K562 (cell line): ENCODE measurements around the gene UBA1. TPM values are rescaled to one million over a fixed set of nuclear protein-coding genes. Genes with fewer than 3 reads are reported as not detected.

Source experiments
- ATAC-seq: fragments of 200-7000 bp; cut with Tn5 transposase; 3 replicates; pipeline ENCODE4 v1.9.1; 2020; ENCODE audit warnings: moderate library complexity
- BruUV-seq: library from RNA; stranded (reverse); fragments of 400-500 nt; replicated peaks from 2 replicates; lab custom pipeline; 2021; lab: Mats Ljungman, UMichigan
- CTCF ChIA-PET: fragments of 300-600 bp; formaldehyde crosslinking; extraction: SDS; loops from one replicate; lab custom pipeline; 2021; ENCODE audit warnings: low intra/inter-chr PET ratio; lab: Yijun Ruan, JAX
- POLR2A ChIA-PET: fragments of 300-600, 350-650 bp; sonication (Branson Sonifier 250); formaldehyde crosslinking; extraction: SDS; loops from one replicate; lab custom pipeline; 2021; ENCODE audit warnings: antibody characterized with exemption, inconsistent platforms; lab: Yijun Ruan, JAX
- DNase-seq, 4 experiments: peaks; one replicate each; pipeline versions ENCODE4 v3.0.0 to v3.0.0-alpha.2; 2011 to 2018; ENCODE audit warnings: low spot score in 3 of 4, mixed read lengths in 3 of 4; ENCODE audit errors: extremely low read depth in 1 of 4
- FAIRE-seq: peaks from 2 replicates; lab custom pipeline; 2011; peaks lifted over from hg19 to GRCh38; lab: Jason Lieb, UNC
- H2AFZ ChIP-seq: 2 replicates; pipeline ENCODE4 v1.6.0; 2011; ENCODE audit warnings: low read depth, low read length, control low read depth, inconsistent platforms
- H3K27ac ChIP-seq: fragments of 200-600 bp; 3 replicates; pipeline ENCODE4 v1.8.0; 2011; ENCODE audit warnings: low read depth, mild to moderate bottlenecking, control low read depth, inconsistent platforms, low read length, moderate library complexity, mixed read lengths; ENCODE audit errors: extremely low read depth
- H3K27me3 ChIP-seq, 2 experiments: fragments of 300-600 bp in 1 of 2; 2 replicates in 1 of 2; 3 replicates in 1 of 2; pipeline versions ENCODE4 v1.6.0 to v1.8.0; 2011; ENCODE audit warnings: inconsistent platforms in 2 of 2, low read length in 2 of 2, mild to moderate bottlenecking in 1 of 2, mixed read lengths in 1 of 2, moderate library complexity in 1 of 2; ENCODE audit not compliant: control insufficient read depth in 2 of 2, insufficient read depth in 2 of 2
- H3K36me3 ChIP-seq: fragments of 300-600 bp; 3 replicates; pipeline ENCODE4 v1.8.0; 2011; ENCODE audit warnings: mild to moderate bottlenecking, low read length, inconsistent platforms; ENCODE audit not compliant: control insufficient read depth, insufficient read depth
- H3K4me1 ChIP-seq, 2 experiments: fragments of 200-600 bp in 1 of 2; replicated peaks in 1 of 2; 2 replicates in 1 of 2; 3 replicates in 1 of 2; pipeline versions ENCODE4 v1.5.1 to v1.8.0; 2011; ENCODE audit warnings: inconsistent platforms in 2 of 2, low read length in 2 of 2, mild to moderate bottlenecking in 1 of 2, mixed read lengths in 1 of 2, moderate library complexity in 1 of 2; ENCODE audit not compliant: control insufficient read depth in 2 of 2, insufficient read depth in 2 of 2
- H3K4me2 ChIP-seq: 2 replicates; pipeline ENCODE4 v1.6.1; 2011; ENCODE audit warnings: low read length, control low read depth, inconsistent platforms, mixed read lengths; ENCODE audit not compliant: insufficient read depth
- H3K4me3 ChIP-seq: fragments of 200-600 bp; sonication (generic), shearing (Covaris generic); 2 replicates; pipeline ENCODE4 v1.5.1; 2016; ENCODE audit warnings: control low read depth, inconsistent platforms
- H3K79me2 ChIP-seq: fragments of 200-600 bp; 3 replicates; pipeline ENCODE4 v1.8.0; 2011; ENCODE audit warnings: low read length, inconsistent platforms; ENCODE audit not compliant: control insufficient read depth, insufficient read depth
- H3K9ac ChIP-seq, 2 experiments: 2 replicates each; pipeline versions ENCODE4 v1.6.0 to v1.6.1; 2011; ENCODE audit warnings: low read depth in 2 of 2, low read length in 2 of 2, control low read depth in 1 of 2, inconsistent platforms in 1 of 2, mild to moderate bottlenecking in 1 of 2, mixed read lengths in 1 of 2; ENCODE audit not compliant: insufficient read depth in 1 of 2
- H3K9me1 ChIP-seq: one replicate; pipeline ENCODE4 v1.6.0; 2011; ENCODE audit warnings: inconsistent platforms, mild to moderate bottlenecking, low read length, moderate library complexity; ENCODE audit not compliant: control insufficient read depth, insufficient read depth
- H3K9me3 ChIP-seq: replicated peaks from 2 replicates; pipeline ENCODE4 v1.5.1; 2011; ENCODE audit warnings: low read depth, low read length, inconsistent platforms; ENCODE audit not compliant: control insufficient read depth, insufficient read depth
- H4K20me1 ChIP-seq: replicated peaks from 2 replicates; pipeline ENCODE4 v1.6.1; 2011; ENCODE audit warnings: low read length, inconsistent platforms, mixed read lengths; ENCODE audit not compliant: control insufficient read depth, insufficient read depth
- BCL6 ChIP-seq: fragments of 250-450 bp; sonication (Bioruptor Pico); IDR thresholded peaks from 2 replicates; pipeline ENCODE4 v1.4.0; 2020
- CCAR2 ChIP-seq: fragments of 200-400 bp; formaldehyde crosslinking; IDR thresholded peaks from 2 replicates; pipeline ENCODE4 v1.6.1; 2017; ENCODE audit warnings: mild to moderate bottlenecking, low read depth, low read length
- CEBPG ChIP-seq, 3 experiments: fragments of 200-800 bp in 1 of 3; sonication (Bioruptor generic) in 1 of 3; sonication (generic) in 1 of 3; formaldehyde crosslinking in 1 of 3; IDR thresholded peaks in 2 of 3; conservative IDR thresholded peaks in 1 of 3; 2 replicates each; pipeline versions ENCODE4 v1.6.1 to v1.8.0; 2016 to 2022; ENCODE audit warnings: missing compliant biosample characterization in 2 of 3, missing genetic modification characterization in 2 of 3, mild to moderate bottlenecking in 1 of 3, missing genetic modification reagents in 1 of 3
- HOMEZ ChIP-seq: fragments of 250-450 bp; sonication (Bioruptor Pico); IDR thresholded peaks from 2 replicates; pipeline ENCODE4 v1.4.0; 2020; ENCODE audit warnings: mild to moderate bottlenecking, moderate library complexity
- MECOM ChIP-seq: fragments of 250-450 bp; sonication (Bioruptor Pico); IDR thresholded peaks from 2 replicates; pipeline ENCODE4 v1.8.0; 2022; ENCODE audit warnings: inconsistent platforms
- NFE2L1 ChIP-seq: fragments of 450-650 bp; IDR thresholded peaks from 2 replicates; pipeline ENCODE4 v1.6.1; 2016; ENCODE audit warnings: missing genetic modification characterization, low read depth, mild to moderate bottlenecking, missing compliant biosample characterization, moderate library complexity, borderline replicate concordance
- TEAD4 ChIP-seq, 2 experiments: sonication (generic) in 1 of 2; formaldehyde crosslinking in 1 of 2; IDR thresholded peaks; 2 replicates each; pipeline versions ENCODE4 v1.6.1 to v1.8.0; 2012 to 2022; ENCODE audit warnings: borderline replicate concordance in 1 of 2, inconsistent platforms in 1 of 2, low read length in 1 of 2, mild to moderate bottlenecking in 1 of 2, missing genetic modification reagents in 1 of 2
- ZNF584 ChIP-seq: fragments of 200-800 bp; sonication (Bioruptor generic); IDR thresholded peaks from 2 replicates; pipeline ENCODE4 v1.6.1; 2016; ENCODE audit warnings: low read depth, mild to moderate bottlenecking, missing genetic modification characterization, missing compliant biosample characterization
- WGBS: fragments of 100-300 bp; shearing (Covaris generic); methylation state at CpG from one replicate; pipeline ENCODE4 v1.1.6; 2016; ENCODE audit warnings: low coverage, mixed read lengths; ENCODE audit not compliant: insufficient coverage; ENCODE audit errors: missing lambda C conversion rate; 5-methylcytosine and 5-hydroxymethylcytosine counted together
- in situ Hi-C: fragments of 300-500 bp; cut with MboI; formaldehyde crosslinking; loops from 4 replicates; pipeline ENCODE4 v1.15.0; 2018; ENCODE audit warnings: inconsistent platforms, mixed read lengths
- intact Hi-C: fragments of 100-400 bp; cut with micrococcal nuclease; formaldehyde crosslinking; loops from 2 replicates; pipeline ENCODE4 v1.14.2; 2022
- polyA plus RNA-seq, 8 experiments: library from polyadenylated mRNA; depleted of rRNA in 4 of 8; stranded (reverse) in 5 of 8; unstranded in 3 of 8; fragments of >200 nt; fragmentation: Nextera tagmentation in 2 of 8; fragmentation: Illumina TruSeq in 1 of 8; extraction: Ambion mirVana in 2 of 8; extraction: Trizol in 1 of 8; gene quantifications; 2 replicates each; pipeline versions ENCODE4 v1.2.1 to v1.2.3, GENCODE V29; 2011 to 2014; ENCODE audit warnings: inconsistent platforms in 1 of 8, missing spikeins in 1 of 8
- total RNA-seq, 7 experiments: library from RNA; depleted of rRNA in 6 of 7; stranded (reverse); fragments of >200 nt in 6 of 7; fragmentation: Illumina TruSeq in 2 of 7; extraction: Trizol in 2 of 7; gene quantifications; 2 replicates each; pipeline versions ENCODE4 v1.2.1 to v1.2.3, GENCODE V29; 2011 to 2021; ENCODE audit warnings: low replicate concordance in 1 of 7

The UBA1 gene
- total and polyA plus RNA-seq, 9 of the 15 experiments (the other 6 are each of a cell fraction or from before 2014, with no cell fraction given) = 32.0 to 174 (median 93.6) TPM

- TF ChIP-seq HOMEZ (CRISPR knock-in tag) (no peak), CCAR2 (no peak)
Observed at GRCh38 chrX:47210661-47211425, 17.2 kb downstream of the UBA1 start (continued).

GRCh38 chrX:47212381-47213293 lies 19.0 kb downstream of the UBA1 start:
- intact Hi-C loops (no loop called here), in situ Hi-C loops (no loop called here)
- H3K9me3 ChIP-seq = no peaks in the 10 kb centered on the region
- H3K4me1 ChIP-seq = peaks cover 4 to 6% of the 10 kb centered on the region in 2 experiments; a peak in 3 of 5 replicates
- H3K36me3 ChIP-seq = peaks cover 78% of the 10 kb centered on the region
- H3K27me3 ChIP-seq = no peaks in the 10 kb centered on the region
- no peak overlapping the region for H3K9ac ChIP-seq
- 0 out of 2 replicates have a peak, but pooled peaks cover 5% of the 10 kb centered on the region for H4K20me1 ChIP-seq
- H3K9me1 ChIP-seq = no peaks in the 10 kb centered on the region
- CTCF ChIA-PET = no interaction called here
- WGBS = 92% methylated on average over 9 of the region's 12 CpGs
- H3K4me3 ChIP-seq = no peak overlapping the region
- BruUV-seq = no TSS peak
- no peak overlapping the region for H3K4me2 ChIP-seq
- H2AFZ ChIP-seq = no peak overlapping the region
- POLR2A ChIA-PET = interaction anchor here (0.9 to 1.0 kb wide), 3 partner anchors 11 to 16 kb away, joined by 3 to 4 read pairs (median 4); no protein-coding TSS in a partner anchor
- FAIRE-seq = no peak
- no peak for TF ChIP-seq NFE2L1 (tag)
- no peak for TF ChIP-seq BCL6 (CRISPR knock-in tag)
- TF ChIP-seq CEBPG (CRISPR knock-in tag; IDR thresholded peaks at IDR 0.05) = no peak
- TF ChIP-seq CEBPG (tag; conservative IDR thresholded peaks at IDR 0.05 in 1 of 2, IDR thresholded peaks at IDR 0.05 in 1 of 2) = peak in 1 of 2 experiments; percentile 51; a peak in 1 of 4 replicates
- TF ChIP-seq MECOM (CRISPR knock-in tag) = no peak
- no peak for TF ChIP-seq TEAD4 (IDR thresholded peaks at IDR 0.05; ENCODE audit: low read length)
- TF ChIP-seq TEAD4 (CRISPR knock-in tag; IDR thresholded peaks at IDR 0.05; ENCODE audit: borderline replicate concordance) = no peak
- 0 out of 2 replicates have a peak, but pooled peaks have one; percentile 75 for TF ChIP-seq ZNF584
- ATAC-seq = no peak
- no peak overlapping the region for H3K27ac ChIP-seq
- DNase-seq = no peak
- H3K79me2 ChIP-seq = no peaks in the 10 kb centered on the region
